Fibroblast of lung (primary cell): Measurements from ENCODE around the gene MAPK8.

Experiments
- EZH2 ChIP-seq: IDR thresholded peaks from 2 replicates; pipeline ENCODE4 v1.5.1; 2012; ENCODE audit warnings: low read length, control low read depth, mild to moderate bottlenecking; ENCODE audit errors: missing control alignments
- TF ChIP-seq, protein P1 (sequence below), 2 donors: IDR thresholded peaks in 1 of 2; conservative IDR thresholded peaks in 1 of 2; 1 replicate in 1 of 2; 2 replicates in 1 of 2; pipeline ENCODE4 v1.5.1; 2011 to 2012; ENCODE audit warnings: low read length in 2 of 2, control low read depth in 1 of 2, inconsistent platforms in 1 of 2, low read depth in 1 of 2, mild to moderate bottlenecking in 1 of 2

- TF ChIP-seq, protein P1, sequence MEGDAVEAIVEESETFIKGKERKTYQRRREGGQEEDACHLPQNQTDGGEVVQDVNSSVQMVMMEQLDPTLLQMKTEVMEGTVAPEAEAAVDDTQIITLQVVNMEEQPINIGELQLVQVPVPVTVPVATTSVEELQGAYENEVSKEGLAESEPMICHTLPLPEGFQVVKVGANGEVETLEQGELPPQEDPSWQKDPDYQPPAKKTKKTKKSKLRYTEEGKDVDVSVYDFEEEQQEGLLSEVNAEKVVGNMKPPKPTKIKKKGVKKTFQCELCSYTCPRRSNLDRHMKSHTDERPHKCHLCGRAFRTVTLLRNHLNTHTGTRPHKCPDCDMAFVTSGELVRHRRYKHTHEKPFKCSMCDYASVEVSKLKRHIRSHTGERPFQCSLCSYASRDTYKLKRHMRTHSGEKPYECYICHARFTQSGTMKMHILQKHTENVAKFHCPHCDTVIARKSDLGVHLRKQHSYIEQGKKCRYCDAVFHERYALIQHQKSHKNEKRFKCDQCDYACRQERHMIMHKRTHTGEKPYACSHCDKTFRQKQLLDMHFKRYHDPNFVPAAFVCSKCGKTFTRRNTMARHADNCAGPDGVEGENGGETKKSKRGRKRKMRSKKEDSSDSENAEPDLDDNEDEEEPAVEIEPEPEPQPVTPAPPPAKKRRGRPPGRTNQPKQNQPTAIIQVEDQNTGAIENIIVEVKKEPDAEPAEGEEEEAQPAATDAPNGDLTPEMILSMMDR (conservative IDR thresholded peaks at IDR 0.05 in 1 of 2, IDR thresholded peaks at IDR 0.05 in 1 of 2; ENCODE audit: low read depth in 1 of 2, low read length in 2 of 2) = no peak
- TF ChIP-seq EZH2 = no peak
Measured at GRCh38 chr10:48291190-48291589, 15.3 kb upstream of the MAPK8 start.
